HL-60 (cell line): Measurements from ENCODE around the gene XIRP1.

Experiments used
- TF ChIP-seq, protein P1 (sequence below): IDR thresholded peaks from one replicate; pipeline ENCODE4 v1.5.1; 2011; ENCODE audit warnings: low read length, control low read depth, inconsistent platforms; ENCODE audit not compliant: insufficient read depth
- TF ChIP-seq, protein P2 (sequence below): IDR thresholded peaks from 2 replicates; pipeline ENCODE4 v1.6.1; 2012; ENCODE audit warnings: low read depth; ENCODE audit not compliant: insufficient replicate concordance

DNA sequence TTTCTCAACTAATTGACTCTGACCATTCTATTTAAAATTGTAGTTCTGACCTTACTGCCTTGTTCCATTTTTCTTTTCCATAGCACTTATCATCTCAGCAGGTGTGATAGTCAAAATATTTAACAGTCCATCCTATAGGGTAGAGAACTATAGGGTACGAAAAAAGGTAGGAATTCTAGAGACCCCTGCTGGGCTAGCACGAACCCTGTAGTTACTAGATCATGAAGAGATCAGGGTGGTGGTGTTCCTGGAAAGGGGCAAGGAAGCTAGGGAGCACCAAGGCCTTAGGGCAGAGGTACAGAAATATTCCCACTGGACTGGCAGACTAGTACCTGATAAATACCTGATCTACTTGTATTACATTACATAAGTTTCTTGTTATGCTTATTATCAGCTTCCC, 31.9 kb upstream of the XIRP1 start:
- TF ChIP-seq, protein P1, sequence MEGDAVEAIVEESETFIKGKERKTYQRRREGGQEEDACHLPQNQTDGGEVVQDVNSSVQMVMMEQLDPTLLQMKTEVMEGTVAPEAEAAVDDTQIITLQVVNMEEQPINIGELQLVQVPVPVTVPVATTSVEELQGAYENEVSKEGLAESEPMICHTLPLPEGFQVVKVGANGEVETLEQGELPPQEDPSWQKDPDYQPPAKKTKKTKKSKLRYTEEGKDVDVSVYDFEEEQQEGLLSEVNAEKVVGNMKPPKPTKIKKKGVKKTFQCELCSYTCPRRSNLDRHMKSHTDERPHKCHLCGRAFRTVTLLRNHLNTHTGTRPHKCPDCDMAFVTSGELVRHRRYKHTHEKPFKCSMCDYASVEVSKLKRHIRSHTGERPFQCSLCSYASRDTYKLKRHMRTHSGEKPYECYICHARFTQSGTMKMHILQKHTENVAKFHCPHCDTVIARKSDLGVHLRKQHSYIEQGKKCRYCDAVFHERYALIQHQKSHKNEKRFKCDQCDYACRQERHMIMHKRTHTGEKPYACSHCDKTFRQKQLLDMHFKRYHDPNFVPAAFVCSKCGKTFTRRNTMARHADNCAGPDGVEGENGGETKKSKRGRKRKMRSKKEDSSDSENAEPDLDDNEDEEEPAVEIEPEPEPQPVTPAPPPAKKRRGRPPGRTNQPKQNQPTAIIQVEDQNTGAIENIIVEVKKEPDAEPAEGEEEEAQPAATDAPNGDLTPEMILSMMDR, result no peak
- TF ChIP-seq, protein P2, sequence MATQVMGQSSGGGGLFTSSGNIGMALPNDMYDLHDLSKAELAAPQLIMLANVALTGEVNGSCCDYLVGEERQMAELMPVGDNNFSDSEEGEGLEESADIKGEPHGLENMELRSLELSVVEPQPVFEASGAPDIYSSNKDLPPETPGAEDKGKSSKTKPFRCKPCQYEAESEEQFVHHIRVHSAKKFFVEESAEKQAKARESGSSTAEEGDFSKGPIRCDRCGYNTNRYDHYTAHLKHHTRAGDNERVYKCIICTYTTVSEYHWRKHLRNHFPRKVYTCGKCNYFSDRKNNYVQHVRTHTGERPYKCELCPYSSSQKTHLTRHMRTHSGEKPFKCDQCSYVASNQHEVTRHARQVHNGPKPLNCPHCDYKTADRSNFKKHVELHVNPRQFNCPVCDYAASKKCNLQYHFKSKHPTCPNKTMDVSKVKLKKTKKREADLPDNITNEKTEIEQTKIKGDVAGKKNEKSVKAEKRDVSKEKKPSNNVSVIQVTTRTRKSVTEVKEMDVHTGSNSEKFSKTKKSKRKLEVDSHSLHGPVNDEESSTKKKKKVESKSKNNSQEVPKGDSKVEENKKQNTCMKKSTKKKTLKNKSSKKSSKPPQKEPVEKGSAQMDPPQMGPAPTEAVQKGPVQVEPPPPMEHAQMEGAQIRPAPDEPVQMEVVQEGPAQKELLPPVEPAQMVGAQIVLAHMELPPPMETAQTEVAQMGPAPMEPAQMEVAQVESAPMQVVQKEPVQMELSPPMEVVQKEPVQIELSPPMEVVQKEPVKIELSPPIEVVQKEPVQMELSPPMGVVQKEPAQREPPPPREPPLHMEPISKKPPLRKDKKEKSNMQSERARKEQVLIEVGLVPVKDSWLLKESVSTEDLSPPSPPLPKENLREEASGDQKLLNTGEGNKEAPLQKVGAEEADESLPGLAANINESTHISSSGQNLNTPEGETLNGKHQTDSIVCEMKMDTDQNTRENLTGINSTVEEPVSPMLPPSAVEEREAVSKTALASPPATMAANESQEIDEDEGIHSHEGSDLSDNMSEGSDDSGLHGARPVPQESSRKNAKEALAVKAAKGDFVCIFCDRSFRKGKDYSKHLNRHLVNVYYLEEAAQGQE, result no peak
